Stimulated activated CD4-positive, alpha-beta T cell treated with anti-CD3 and anti-CD28 coated beads, Interleukin-4, amount 100 ng/mL, for 48 hours (primary cell): ENCODE results near the gene SPAG16.
"Not testable (repeated sequence)": the region's sequence is repeated elsewhere in the genome, so short reads cannot be mapped to it uniquely, and the experiment has no call there.

Experiments
- DNase-seq, 2 donors: peaks; one replicate each; pipeline ENCODE4 v3.0.0-alpha.2; 2020; ENCODE audit warnings: low read depth in 2 of 2

The SPAG16 gene

DNA sequence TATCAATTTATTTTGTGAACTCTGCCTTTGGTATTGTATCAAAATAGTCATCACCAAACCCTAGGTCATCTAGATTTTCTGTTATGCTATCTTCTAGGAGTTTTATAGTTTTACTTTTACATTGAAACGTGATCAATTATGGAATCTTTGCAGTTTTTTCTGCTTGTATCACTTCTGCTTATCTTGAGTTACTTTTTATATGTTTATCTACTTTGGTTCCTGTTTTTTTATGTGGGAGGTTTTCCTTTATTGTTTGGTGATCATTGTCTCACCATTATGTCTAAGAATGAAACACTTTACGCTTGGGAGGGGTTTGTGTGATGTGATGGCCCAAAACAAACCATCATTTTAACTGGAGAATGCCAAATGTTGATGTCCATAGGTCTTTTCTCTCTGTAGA lies 261.2 kb downstream of the SPAG16 start:
- no peak for DNase-seq

DNA sequence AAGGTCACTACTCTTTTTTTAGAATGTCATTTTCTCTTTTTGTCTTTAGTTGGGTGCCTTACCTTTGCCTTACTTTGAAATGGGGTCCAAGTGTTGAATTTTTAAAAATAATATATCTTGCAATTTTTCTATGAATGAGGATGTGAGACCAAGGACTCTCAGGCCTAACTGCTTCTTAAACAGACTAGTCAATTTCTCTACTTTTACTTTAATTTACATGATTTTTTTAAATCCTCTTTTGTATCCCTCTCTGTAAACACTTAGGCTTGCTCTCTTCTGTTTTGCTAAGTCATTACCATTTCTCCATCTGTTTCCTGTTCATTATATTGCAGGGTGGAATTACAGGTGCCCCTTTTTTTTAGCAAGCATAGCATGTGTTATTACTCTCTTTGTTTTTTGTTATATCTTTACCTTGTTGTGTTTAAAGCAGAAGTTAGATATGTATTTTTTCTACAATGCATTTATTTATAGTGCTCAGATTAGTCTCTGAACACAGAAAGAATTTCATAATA lies 261.8 kb downstream of the SPAG16 start:
- no peak for DNase-seq

DNA sequence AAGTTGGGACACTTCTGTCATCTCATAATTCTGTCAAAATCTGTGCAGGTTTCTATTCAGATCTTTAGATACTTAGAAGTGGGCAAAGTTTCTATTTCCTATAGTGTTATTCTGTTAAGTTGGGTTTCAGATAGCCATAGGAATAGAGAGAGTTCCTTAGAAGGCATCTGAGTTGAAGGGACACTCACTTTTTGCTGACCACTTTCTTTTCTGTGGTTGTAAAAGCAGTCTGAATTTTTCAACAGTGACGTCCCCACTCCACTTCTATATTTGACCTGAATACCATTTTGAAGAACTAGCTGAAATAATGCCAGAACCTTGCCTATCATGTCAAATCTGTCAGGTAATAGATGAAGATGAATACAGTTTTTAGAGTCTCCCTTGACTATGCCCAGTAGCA lies 267.3 kb downstream of the SPAG16 start:
- DNase-seq: no peak

DNA sequence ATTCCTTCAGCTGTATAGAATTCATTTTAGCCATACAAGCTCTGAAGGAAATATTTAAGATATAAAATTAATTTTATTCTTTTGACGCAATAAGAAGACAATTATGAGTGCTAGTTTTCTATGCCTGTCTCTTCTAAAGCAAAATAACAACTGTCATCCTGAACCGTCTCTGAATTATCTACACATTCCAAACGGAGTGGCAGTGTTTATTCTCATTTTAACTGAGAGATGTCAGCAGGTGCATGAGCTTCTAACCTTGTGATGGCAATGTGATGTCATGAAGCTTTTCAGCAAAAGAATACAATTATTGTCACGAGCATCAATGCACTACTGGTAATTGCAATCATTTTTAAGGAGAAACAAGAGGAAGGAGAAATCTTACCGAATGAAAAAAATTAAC lies 274.8 kb downstream of the SPAG16 start:
- DNase-seq: no peak

DNA sequence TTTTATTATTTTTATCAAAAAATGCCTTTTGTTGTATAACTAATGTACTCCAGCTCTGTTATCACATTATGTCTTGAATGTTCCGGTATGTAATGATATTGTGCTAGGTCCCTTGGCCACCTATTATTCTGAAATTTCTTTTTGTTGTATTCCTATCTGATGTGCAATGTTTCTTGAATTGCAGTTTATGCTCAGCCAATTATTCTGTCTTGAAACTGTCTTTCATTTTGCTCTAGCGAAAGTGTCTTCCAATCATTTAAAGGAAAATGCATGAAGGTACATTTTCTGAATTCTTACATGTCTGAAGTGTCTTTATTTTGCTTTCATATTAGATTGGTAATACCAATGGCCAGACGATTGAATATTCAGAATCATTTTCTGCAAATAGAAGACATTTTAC lies 277.5 kb downstream of the SPAG16 start:
- no peak for DNase-seq

DNA sequence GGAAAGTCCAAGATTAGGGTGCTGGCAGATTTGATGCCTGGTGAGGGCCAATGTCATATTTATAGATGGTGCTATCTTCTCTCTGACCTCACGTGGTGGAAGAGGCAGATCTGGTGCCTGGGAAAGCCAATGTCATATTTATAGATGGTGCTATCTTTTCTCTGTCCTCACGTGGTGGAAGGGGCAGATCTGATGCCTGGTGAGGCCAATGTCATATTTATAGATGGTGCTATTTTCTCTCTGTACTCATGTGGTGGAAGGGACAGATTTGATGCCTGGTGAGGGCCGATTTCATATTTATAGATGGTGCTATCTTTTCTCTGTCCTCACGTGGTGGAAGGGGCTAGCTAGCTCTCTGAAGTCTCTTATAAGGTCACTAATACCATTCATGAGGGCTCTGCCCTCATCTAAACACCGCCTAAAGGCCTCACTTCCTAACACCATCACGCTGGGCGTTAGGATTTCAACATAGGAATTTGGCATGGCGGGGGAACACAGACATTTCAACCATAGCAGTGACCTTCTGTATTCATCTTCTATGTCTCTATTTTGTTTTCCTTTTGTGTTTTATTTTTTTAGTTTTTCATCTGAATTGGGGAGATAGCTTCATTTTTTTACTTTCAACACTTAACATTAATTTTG lies 278.4 kb downstream of the SPAG16 start:
- DNase-seq: no peak

DNA sequence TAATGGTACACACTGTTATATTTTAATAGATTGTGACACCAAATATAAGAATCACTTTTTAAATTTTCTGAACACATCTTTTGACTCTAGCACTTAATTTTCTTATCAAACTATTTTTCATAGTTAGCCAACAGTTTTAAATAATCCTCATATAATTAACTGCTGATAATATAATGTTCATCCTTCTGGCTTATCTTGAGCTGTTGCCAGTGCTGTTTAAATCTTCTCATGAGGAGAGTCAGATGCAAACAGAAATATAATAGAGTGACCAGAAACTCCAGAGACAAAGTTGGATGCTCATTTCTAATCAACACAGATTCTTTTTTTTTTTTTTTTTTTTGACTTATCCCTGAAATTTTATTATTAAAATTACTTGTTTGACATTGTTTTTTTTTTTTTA lies 282.6 kb downstream of the SPAG16 start:
- DNase-seq: no peak

DNA sequence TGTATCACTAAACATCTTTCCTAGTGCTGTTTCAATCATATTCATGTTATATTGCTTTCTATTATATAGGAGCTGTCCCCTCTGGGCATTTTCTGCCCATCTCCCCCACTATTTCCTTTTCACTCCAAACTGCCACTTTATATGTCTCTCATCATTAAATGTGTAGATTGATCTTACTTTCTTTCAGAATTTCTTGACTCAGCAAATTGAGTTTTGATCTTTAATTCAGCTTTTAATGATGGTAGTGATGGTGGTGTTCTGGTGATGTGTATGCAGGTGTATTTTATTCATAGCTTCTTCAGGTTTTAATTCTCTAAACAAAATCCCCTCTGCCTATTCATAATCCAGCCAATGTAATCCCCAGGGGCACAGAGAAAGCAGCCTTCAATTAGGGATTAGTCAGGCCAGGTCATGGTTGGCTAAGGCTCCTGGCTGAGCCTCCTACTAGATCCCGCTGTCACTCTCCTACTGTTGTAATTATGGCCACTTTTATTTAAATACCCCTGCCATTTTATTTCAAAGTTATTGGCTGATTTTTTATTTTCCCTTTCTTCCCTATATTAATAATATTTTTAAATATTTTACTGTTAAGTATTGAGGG lies 325.4 kb downstream of the SPAG16 start:
- no peak for DNase-seq

DNA sequence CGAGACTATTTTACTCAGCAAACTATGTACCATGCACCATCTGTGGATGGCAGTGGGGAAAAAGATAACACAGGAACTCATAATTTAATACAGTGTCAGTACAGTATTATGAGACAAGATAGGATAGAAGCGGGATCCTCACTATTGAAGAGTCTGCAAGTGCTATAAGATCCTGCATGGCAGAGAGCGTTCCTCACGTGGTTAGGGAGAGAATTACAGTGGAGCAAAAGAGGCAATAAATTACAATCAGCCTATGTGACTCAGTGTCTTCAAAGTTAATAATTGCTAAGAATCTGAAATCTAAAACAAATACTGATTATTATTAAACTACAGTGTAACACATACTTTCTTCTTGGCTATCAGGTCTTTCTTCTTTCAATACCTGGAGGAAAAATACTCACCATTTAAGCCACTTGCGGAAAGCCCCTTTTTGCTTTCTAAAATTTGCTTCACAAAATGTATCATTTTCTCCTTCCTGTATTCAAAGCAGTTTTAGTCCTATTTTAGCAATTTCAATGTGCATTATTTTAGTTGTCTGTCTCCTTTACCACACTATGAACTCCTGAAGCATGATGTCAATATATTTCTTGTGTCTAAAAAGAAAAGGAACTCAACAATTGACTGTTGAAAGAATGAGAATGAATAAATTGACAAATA lies 342.9 kb downstream of the SPAG16 start:
- DNase-seq: no peak

DNA sequence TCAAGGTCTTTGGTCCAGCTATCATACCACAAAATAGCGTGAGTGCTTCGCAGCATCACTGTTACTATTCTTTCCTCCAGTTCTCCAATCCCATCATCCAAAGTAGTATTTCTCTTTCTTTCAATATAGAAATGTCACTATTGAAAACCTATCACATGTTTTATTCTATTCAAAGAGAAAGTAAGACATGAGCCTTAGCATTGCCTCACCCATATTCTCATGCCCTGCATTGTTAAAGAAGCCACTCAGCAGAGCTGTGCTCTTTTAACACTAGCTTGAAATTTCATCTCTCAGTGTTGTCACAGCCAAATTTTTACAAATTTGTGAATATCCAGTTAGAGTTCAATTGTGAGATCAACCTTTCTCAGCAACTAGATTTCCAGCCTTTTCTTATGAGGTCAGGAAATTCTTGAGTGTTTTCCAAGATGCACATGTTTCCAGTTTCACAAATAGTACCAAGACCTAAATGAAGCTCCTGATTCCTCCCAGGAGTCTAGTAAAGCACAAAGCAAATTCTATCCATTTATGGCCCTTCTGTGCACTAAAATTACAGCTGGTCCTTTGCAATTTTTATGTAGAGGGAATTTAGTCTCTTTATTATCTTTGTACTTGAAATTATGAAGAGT lies 343.7 kb downstream of the SPAG16 start:
- DNase-seq: no peak

DNA sequence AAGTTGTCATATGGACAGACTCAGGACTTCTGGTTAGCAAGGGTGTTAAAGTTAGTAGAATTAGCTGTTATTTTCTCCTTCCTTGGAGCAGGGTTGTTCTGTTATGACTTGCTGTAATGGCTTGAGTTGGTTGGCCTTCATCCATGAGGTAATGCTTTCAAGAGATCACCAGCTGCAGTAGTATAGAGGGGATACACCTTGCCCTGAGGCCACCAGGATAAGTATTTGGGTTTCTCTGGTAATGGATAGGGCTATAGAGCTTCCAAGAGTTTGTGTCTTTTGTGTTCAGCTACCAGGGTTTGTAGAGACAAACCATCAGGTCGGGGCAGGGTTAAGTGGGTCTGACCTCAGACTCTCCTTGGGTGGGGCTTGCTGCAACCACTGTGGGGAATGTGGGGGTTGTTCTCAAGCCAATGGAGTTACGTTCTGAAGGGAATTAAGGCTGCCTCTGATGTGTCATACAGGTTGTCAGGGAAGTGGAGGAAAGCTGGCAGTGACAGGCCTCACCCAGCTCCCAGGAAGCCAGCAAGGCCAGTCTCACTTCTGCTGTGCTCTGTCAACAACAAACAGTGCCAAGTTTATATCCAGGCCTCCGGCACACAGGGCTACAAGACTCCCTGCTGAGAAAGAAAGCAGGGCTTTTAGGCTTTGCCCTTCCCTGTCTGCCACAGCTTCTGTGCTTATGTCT lies 356.6 kb downstream of the SPAG16 start:
- DNase-seq: no peak

DNA sequence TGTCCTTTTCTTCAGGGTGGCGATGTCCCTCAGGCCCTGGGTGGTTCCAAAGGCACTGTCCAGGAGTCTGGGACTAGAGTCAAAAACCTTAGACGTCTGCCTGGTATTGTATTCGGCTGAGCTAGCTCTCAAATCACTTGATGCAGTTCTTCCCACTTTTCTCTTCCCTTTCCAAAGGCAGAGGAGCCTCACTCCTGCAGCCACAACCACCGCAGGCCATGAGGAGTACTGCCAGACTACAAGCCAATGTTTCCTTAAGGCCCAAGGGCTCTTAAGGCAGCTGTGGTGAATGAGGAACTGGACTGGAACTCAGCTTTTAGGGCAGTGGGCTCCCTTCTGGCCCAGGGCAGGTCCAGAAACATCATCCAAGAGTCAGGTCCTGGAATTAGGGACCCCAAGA lies 360.7 kb downstream of the SPAG16 start:
- DNase-seq: no peak

DNA sequence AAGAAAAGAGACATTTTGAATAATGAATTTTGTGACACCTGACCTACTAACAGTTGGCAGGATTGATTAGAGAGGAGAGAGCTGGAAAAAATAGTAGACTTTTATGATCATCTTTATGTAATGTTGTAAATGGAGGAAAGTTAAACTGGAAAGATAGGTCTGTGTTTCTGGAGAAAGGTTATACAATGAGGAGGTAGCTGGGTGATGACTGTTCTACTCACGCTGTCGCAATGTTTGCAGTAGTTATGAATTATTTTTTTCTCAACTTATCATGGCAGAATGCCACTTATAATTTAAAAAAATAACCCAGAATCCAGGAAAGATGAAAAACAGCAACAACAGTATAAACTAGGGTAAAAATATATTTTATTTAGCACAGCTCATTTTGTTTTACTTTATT lies 364.9 kb downstream of the SPAG16 start:
- no peak for DNase-seq

DNA sequence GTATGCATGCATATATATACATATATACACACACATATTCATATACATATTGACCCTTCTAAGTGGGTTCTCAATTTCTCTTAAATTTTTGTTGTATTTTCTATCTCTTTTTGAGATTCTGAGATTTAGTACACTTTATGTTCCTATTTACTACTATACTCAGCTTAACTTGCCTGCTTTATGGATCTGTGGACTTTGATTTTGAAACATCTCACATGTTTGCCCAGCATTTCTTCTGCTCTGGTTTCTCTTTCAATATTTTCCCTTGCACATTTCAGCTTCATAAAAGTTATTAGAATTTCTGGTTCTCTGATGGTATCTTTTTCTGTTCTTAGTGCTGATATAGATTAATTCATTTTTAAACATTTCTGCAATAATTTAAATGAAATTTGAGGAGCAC lies 380.6 kb downstream of the SPAG16 start:
- DNase-seq: no peak

DNA sequence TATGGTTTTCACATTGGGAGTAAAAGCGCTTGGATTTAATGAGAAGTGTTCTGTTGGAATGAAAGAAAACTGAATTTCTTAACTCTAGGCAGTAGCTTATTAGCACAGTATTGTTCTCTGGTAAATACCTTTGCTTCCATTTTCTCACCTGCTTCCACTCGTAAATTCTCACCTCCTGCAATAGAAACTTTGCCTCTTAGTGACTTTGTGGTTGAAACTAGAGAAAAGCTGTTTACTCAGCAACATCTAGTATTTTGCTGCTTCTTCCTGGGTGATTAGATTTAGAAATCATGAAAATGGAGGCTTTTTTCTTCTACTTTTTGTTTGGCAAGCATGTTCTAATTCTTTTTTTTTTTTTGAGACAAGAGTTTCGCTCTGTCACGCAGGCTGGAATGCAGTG lies 385.4 kb downstream of the SPAG16 start:
- no peak for DNase-seq

DNA sequence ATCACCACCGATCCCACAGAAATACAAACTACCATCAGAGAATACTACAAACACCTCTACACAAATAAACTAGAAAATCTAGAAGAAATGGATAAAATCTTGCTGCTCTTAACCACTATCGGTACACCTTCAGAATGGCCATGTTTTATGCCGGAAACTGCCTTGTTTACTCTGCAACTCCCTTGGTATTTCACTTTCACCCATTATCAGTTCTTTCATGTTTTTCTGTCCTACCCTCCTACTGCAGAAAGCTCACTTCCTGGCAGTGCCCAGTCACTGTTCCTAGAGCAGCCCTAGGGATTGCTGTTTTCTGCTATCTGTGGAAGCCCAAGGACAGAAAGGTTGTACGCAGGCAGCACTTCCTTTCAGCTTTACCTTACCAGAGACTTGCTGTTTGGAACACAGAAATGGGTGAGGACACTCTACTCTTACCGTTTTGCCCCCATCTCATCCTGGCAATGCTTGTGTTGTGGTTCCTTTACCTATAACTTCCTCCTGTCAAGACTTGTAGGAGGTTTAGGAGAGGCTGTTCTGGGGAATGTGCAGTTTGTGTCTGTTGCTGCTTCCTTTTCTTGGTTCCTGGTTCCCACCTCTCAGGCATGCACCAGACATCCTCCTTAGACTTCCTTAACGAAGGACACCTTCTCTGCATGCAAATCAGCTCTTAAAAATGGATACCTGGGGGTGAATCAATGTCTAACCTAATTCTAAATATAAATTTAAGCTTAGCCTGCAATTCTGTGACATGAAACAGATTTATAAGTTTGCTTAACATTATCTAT lies 394.4 kb downstream of the SPAG16 start:
- DNase-seq: no peak

DNA sequence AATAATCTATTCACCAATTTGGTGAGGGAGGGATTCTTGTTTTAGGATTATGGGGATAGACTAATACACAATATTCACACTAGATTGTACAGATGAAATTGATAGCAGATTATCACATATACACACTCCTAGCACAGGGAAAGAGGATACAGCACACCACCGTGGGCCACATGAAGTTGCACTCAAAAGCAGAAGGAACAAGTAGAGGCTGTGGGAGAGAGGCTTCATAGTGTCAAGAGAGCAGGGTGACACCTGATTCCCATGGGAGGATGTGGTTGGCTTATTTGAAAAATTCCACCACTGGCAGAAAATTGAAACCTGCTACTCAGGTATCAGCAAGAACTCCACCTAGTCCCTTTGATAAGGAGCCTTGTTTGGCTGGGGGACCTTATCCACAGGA lies 395.6 kb downstream of the SPAG16 start:
- DNase-seq: no peak

DNA sequence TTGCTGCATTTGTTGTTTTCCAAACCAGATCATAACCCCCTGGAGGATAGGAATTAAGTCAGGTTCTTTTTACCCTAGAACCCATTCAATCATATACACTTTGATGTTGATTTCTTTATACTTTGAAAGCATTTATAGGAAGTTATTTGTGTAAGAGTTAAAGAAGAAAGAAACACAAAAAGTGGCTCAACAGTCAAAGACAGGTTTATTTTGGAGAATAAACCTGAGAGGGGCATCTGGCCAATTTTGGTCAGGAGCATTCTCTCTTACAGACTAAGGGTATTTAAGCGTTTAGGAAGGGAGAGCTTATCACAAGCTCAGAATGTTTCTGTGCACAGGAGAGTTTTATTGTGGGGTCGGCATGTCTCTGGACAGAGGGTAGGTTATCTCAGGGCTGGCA lies 398.0 kb downstream of the SPAG16 start:
- DNase-seq: no peak

DNA sequence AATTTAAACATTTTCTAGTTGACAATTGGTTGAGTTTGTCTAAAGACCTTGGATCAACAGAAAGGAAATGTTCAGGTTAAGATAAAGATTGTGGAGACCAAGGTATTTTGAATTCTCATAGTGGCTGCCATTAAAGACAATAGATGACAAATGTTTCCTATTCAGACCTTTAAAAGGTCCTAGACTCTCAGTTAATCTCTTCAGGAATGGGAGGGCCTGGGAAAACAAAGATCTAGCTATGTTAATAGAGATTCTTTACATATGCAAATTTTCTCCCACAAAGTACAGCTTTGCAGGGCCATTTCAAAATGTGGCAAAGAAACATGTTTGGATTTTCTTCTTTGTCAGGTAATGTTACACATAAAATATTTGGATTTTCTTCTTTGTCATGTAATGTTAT lies 403.9 kb downstream of the SPAG16 start:
- DNase-seq: no peak

DNA sequence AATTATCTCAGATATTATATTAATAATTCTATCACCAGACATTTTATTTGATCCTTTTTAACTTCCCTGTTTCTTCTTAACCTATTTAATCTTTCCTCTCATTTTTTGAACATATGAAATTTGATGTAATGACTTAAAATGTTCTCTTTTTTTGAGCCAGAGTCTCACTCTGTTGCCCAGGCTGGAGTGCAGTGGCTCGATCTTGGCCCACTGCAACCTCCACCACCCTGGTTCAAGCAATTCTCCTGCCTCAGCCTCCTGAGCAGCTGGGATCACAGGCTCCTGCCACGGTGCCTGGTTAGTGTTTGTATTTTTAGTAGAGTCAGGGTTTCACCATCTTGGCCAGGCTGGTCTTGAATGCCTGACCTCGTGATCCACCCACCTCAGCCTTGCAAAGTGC lies 404.6 kb downstream of the SPAG16 start:
- not testable (repeated sequence) for DNase-seq

DNA sequence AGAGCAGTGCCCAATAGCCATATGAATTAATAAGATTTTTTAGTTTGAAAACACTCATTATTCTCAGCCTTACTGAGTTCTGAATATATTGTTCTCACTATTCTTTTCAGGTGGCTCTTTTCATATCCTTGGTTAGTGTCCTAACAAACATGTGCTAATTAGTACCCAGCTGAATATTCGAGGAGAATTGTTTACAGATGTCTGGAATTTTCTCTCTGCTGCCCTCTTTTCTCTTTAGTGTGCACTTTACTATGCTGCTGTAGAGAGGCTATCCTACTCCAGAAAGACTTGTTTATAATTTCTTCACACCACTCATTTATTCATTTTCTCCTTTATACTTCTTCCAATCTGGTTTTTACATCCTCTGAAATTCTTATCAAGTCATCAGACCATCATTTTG lies 405.3 kb downstream of the SPAG16 start:
- DNase-seq: no peak

DNA sequence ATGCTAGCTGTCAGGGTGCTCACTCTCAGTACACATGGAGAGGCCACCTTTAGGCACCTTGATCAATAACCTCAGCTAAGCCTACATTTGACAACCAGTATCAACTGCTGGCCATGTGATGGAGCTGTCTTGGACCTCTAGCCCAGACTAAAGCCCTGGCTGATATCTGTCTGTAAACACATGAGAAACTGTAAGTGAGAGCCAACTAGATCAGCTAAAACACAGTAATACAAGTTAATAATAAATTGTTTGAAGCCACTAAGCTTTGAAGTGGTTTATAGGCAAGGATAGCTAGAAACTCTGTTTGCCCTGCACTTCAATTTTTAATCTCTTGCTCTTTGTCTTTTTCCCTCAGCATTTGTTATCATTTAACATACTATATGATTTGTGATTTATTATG lies 407.1 kb downstream of the SPAG16 start:
- no peak for DNase-seq
